GM19395 (cell line): ENCODE data around the gene LRP10.
"Not testable (repeated sequence)": the region's sequence is repeated elsewhere in the genome, so short reads cannot be mapped to it uniquely, and the experiment has no call there.

Source experiments
- ATAC-seq: cut with Tn5 transposase; IDR thresholded peaks from one replicate; pipeline ENCODE4 v1.9.1; 2021; ENCODE audit warnings: mild to moderate bottlenecking, moderate library complexity; ENCODE audit not compliant: unreplicated experiment

Gene LRP10

DNA sequence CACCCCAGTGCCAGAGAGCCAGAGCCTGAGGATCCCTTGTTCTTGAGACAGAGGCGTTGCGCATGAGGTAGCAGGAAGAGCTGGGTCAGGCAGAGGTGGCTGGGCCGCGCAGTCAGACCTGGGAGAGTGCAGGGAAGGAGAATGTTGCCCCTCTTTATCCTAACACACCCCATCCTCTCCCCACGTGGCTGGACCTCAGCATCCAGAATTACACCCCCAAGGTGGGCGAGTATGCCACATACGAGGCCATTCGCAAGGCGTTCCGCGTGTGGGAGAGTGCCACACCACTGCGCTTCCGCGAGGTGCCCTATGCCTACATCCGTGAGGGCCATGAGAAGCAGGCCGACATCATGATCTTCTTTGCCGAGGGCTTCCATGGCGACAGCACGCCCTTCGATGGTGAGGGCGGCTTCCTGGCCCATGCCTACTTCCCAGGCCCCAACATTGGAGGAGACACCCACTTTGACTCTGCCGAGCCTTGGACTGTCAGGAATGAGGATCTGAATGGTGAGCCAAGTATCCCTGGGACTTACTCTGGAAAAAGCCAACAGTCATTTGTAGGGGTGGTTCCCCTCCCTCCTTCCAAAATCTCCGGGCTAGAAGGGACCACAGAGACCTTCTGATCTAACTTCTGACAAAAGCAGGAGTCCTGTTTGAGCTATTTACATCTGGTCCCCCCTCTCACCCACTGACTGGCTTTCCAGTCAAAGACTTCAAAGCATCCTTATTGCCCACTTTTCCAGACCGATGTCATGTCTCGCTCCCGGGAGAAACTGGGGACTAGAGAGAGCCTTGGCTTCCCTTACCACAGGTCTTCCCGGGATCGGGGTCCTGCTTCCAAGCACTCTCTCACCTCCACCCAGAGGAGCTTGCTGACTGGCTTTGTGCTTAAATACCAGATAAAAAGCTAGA lies 29.1 kb upstream of the LRP10 start:
- ATAC-seq: no peak

DNA sequence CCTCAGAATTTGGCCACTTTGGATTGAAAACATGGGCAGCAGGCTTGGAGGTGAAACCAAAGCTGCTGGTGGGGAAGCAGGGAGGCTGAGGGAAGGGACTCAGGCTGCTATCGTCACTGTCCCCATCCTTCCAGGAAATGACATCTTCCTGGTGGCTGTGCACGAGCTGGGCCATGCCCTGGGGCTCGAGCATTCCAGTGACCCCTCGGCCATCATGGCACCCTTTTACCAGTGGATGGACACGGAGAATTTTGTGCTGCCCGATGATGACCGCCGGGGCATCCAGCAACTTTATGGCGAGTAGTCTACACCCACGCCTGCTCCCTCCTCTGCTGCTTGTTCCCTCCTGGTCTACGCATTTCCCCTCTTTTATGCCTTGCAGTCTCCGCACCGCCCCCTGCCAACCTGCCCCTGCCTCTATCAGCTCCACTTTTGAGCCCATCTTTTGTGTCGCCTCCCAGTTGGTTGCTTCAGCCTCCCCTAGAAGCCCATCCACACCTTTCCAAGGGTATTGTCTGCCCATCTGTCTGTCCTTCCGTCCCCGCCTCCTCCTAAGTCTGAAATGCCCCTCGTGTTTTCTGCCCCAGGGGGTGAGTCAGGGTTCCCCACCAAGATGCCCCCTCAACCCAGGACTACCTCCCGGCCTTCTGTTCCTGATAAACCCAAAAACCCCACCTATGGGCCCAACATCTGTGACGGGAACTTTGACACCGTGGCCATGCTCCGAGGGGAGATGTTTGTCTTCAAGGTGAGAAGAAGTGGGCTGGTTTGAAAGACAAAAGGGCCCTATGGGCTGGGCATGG lies 28.2 kb upstream of the LRP10 start:
- no peak for ATAC-seq

DNA sequence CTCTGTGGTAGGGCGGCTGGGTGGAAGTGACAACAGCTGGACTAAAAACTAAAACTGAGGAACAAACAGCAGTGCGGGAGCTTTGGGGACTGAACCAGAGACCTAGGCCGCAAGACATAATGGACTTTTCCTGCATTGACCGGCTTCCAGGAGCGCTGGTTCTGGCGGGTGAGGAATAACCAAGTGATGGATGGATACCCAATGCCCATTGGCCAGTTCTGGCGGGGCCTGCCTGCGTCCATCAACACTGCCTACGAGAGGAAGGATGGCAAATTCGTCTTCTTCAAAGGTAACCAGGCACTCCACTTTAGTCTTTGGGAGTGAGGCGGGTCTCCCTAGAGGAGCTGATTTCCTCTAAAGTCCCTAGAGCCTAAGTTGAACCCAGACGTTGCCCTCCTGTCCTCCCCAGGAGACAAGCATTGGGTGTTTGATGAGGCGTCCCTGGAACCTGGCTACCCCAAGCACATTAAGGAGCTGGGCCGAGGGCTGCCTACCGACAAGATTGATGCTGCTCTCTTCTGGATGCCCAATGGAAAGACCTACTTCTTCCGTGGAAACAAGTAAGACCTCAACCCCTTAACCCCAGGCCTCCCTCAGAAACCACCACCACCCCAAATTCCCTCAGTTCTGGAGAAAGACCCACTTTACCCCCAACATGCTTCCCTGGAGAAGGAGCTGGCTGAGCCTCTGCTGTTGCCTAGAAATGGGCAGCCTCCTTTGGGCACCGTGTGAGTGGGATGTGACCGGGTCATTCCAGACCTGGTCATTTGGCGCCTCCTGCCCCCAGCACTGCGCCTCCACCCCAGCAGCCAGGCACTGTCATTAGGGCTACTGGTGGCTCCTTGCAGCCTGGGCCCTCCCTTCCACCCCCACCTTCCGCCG lies 27.1 kb upstream of the LRP10 start:
- no peak for ATAC-seq

DNA sequence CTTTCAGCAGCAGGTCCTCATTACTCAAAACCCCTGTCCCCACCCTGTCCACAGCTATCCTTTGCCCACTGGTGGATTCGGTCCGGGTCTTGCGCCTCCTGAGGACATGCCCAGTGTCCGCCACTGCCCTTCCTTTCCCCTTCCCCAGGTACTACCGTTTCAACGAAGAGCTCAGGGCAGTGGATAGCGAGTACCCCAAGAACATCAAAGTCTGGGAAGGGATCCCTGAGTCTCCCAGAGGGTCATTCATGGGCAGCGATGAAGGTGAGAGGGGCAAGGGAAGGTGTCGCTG lies 26.5 kb upstream of the LRP10 start:
- no peak for ATAC-seq

DNA sequence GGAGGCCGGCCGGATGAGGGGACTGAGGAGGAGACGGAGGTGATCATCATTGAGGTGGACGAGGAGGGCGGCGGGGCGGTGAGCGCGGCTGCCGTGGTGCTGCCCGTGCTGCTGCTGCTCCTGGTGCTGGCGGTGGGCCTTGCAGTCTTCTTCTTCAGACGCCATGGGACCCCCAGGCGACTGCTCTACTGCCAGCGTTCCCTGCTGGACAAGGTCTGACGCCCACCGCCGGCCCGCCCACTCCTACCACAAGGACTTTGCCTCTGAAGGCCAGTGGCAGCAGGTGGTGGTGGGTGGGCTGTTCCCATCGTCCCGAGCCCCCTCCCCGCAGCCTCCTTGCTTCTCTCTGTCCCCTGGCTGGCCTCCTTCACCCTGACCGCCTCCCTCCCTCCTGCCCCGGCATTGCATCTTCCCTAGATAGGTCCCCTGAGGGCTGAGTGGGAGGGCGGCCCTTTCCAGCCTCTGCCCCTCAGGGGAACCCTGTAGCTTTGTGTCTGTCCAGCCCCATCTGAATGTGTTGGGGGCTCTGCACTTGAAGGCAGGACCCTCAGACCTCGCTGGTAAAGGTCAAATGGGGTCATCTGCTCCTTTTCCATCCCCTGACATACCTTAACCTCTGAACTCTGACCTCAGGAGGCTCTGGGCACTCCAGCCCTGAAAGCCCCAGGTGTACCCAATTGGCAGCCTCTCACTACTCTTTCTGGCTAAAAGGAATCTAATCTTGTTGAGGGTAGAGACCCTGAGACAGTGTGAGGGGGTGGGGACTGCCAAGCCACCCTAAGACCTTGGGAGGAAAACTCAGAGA lies 25.5 kb upstream of the LRP10 start:
- ATAC-seq: no peak

DNA sequence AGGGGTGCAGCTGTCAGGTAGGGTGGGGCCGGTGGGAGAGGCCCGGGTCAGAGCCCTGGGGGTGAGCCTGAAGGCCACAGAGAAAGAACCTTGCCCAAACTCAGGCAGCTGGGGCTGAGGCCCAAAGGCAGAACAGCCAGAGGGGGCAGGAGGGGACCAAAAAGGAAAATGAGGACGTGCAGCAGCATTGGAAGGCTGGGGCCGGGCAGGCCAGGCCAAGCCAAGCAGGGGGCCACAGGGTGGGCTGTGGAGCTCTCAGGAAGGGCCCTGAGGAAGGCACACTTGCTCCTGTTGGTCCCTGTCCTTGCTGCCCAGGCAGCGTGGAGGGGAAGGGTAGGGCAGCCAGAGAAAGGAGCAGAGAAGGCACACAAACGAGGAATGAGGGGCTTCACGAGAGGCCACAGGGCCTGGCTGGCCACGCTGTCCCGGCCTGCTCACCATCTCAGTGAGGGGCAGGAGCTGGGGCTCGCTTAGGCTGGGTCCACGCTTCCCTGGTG lies 24.7 kb upstream of the LRP10 start:
- ATAC-seq: no peak

DNA sequence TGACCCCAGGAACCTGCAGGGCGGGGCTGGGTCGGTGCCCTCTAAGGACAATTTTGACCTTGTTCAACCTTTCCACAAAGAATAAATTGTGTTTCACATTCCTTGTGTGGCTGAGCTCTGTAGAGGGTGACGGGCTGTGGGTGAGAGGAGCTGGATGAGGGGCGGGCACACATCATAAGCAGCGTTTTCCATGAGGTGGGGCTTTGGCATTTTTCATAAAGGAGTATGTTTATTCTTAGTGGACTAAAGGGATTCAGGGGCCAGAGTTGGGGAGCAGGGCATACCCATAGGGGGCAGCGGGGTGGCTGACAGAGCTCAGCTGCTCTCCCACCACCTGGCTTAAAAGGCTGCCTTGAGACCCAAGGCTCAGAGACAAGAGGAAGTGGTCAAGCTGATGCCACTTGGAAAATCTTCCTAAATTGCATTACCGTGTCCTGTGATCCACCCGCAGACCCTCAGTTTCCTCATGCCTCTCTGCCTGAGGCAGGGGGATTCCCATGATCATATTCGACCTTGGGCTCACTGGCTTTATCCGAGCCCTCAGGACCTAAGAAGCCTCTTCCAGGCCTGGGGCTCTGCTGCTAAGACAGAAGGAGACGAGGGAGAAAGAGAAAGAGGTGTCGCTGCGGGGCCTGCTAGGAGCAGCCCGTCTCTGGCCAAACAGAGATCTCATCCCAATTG lies 23.7 kb upstream of the LRP10 start:
- no peak for ATAC-seq

DNA sequence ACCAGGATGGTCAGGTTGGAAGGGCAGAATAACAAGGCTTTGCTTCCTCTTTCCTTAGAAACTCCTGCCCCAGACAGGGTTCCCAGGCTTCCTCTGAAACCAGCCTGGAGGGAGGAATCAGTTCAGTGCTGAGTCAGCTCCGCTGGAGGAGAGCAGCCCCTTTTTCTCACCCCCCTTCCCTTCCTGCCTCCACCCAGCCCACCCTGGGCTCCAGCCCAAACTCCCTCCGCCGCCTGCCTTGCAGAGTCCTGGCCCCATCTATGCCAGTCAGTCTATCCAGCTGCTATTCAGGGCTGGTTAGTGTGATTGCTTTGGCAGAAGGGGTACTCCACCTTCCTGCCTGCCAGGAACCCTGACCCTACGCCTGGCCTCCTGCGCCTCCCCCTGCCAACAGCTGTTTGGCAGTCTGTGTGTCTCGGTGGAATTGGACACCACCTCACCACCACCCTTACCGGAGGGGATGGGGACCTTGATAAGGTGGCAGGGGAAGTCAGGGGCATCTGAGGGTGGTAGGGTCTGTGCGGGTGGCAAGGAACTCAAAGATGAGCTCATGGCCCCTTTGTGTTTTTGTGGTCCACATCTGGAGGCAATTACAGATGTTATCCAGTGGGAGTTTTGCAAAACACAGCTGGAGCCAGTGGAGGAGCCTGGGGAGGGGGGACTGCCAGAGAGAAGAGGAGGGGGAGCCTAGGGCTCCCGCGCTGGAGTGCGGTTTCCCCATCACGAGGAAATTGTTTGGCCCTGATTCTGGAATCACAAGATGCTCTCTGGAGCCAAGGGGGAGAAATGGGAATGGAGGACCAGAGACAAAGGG lies 23.0 kb upstream of the LRP10 start:
- no peak for ATAC-seq

DNA sequence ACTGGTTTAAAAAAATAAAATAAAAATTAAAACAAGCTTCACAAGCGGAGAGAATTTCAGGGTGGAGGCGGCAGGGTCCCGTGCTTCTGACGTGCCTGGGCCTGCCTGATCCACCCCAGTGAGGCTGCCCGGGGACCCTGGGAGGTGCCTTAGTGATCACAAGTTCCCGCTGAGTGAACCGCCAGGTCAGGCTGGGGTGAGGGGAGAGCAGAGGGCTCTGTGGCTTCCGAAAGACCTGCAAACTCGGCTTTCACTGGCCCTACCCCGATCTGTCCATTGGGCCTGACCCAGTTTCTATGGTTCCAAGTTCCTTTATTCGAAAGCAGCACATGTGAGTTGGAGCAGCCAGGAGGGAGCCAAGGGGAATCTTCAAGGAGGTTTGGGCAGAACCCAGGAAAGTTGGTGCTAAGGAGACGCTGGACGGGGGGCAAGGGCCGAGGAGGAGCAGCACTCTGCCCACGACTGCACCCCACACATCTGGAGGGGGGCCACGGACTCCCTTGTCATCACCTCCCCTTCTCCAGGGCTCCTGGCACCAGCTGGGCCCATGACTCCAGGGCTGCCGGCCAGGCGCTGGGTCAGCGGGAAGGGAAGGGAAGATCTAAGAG lies 22.2 kb upstream of the LRP10 start:
- ATAC-seq: no peak

DNA sequence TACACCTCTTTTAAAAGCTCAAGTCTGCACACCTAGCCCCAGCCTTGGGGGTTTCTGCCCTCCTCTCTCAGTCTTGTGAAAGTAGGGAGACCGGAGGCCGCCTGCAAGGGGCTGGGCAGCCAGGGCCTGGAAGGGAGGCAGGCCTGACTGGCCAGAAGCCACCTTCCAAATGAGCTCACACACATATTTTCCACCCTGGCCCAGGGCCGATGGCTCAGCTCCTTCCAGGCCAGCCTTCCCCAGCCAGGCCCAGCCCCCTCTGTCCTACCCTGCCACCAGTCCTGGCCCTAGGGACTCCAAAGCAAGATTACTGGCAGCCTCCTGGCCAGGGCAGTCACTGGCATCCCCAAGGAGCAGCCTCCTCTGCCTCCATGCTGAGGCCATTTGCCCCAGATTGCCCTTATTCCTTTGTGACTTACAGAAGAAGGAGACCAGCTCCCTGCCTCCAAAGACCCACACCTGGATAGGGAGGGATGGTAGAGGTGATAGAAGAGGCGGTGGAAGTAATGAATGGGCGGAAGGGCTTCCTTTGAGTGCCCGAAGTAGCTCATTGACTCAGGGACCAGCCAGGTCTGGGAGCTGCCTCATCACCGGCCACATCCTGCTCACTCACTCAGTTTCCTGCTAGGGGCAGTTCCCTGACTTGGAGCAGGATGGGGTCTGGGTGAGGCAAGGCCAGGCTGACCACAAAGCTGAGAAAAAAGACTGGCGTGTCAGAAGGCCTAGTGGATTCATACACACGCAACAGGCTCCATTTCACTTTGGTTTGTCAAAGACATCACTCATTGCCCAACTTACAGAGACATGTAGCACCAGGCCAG lies 20.4 kb upstream of the LRP10 start:
- no peak for ATAC-seq

DNA sequence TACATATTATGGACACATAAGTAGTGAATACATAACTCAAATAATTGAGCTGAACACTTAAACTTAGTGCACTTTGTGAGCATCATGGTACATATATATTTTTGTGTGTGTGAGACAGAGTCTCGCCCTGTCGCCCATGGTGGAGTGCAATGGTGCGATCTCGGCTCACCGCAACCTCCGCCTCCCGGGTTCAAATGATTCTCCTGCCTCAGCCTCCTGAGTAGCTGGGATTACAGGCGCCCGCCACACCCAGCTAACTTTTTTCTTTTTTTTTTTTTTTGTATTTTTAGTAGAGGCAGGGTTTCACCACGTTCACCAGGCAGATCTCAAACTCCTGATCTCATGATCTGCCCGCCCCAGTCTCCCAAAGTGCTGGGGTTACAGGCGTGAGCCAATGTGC lies 19.4 kb upstream of the LRP10 start:
- ATAC-seq: not testable (repeated sequence)

DNA sequence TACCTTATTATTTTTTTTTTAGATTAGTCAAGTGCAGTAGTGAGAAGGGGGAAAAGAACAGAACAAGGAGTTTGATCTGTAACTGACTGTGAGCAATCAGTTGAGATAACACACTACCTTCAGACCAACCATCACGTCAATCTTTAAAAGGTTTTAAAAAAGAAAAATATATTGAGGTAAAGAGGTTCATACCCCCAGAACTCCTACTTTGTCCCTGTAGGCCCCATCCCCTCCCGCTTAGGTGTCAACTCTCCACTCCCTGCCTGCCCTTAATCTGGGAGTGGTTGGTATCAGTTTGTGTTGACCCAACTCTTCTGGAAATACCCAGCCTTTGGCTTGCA lies 19.0 kb upstream of the LRP10 start:
- no peak for ATAC-seq

DNA sequence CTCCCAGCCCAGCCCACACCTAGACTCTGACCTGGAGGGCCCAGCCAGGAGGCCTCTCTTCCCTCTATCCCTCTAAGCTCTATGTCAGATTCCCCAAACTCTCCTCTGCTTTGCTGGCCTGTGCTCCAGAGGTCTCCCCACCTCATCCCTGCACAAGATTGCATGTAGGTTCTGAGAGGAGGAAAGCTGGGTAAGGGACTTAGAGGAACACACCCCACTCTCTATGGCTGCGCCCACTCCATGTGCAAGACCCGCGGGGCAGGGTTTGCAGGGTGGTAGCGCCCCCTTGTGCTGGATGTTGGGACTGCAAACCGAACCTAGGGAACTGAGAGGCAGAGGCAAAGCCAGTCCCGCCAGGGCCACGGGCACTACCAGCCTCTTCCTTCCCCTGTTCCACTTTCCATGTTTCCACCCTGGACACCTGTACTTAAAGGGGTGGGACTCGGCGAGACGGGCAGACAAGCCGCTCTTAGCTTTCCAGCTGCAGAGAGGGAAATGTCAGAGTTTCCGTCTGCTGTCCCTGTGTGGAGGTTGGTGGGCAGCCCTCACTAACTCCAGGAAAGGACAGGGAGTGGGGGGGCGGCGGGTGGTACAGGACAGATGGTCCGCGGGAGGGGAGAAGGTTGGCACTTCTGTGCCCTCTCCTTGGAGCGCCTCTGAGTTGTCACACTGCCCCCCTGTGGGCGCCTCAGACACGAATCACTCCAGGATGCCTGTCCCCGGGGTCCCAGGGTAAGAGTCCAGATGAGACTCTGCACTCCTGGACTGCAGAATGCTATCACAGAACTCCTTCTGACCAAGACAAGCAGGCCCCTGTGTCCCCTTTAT lies 18.4 kb upstream of the LRP10 start:
- ATAC-seq: peak; percentile 73

DNA sequence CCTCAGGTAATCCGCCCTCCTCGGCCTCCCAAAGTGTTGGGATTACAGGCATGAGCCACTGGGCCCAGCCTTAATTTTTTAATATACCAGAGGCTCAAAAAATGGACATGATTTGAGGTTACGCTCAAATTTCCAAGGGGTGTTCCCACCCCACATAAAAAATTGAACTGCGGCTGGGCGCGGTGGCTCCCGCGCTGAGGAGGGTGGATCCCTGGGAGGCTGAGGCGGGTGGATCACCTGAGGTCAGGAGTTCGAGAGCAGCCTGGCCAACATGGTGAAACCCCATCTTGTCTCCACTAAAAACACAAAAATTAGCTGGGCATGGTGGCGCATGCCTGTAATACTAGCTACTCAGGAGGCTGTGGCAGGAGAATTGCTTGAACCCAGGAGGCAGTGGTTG lies 17.2 kb upstream of the LRP10 start:
- not testable (repeated sequence) for ATAC-seq

DNA sequence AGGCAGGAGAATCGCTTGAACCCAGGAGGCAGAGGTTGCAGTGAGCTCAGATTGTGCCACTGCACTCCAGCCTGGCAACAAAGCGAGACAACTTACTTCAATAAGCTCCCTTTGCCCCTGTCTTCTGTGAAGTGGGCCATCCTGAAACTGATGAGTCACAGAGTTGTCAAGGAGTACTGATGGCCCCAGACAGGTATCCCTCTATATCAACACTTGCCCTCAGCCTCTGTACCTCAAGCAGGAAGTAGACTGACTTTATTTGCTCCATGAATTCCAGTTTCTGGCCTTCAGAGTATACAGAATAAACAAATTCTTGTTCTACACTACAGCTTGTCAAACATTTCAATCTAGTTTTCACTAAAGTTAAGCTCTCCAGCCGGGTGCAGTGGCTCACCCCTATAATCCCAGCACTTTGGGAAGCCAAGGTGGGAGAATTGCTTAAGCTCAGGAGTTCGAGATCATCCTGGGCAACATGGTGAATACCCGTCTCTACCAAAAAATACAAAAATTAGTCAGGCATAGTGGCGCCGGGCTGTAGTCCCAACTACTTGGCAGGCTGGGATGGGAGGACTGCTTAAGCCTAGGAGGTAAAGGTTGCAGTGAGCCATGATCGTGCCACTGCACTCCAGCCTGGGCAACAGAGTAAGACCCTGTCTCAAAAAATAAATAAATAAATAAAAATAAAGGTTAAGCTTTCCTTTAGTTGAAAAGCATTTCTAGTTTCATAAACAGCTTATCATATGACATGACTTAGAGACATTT lies 16.4 kb upstream of the LRP10 start:
- no peak for ATAC-seq

DNA sequence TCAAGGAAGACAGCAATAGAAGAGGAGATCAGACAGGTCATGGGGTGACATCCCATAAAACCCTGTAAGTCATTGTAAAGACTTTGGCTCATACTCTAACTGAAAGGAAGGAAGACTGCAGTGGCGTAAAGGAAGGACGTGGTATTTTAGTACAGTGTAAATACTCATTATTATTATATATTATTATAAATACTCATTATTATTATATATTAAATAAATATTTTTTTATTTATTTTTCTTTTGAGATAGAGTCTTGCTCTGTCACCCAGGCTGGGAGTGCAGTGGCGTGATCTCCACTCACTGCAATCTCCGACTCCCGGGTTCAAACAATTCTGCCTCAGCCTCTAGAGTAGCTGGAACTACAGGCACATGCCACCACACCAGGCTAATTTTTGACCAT lies 15.1 kb upstream of the LRP10 start:
- no peak for ATAC-seq
